Sigmoid colon (tissue), 7 donors: ENCODE data around the gene ESYT2. TPM values are rescaled to one million over a fixed set of nuclear protein-coding genes. Genes with fewer than 3 reads are reported as not detected.

ENCODE experiments used
- DNase-seq: peaks from one replicate; pipeline ENCODE4 v3.0.0-alpha.2; 2019
- H3K27ac ChIP-seq, 4 donors: fragments of 200-600 bp; sonication (generic); one replicate each; pipeline ENCODE4 v1.5.1; 2016 to 2019; ENCODE audit warnings: mild to moderate bottlenecking in 1 of 4
- H3K27me3 ChIP-seq, 3 donors: fragments of 200-600 bp; sonication (generic); one replicate each; pipeline ENCODE4 v1.5.1; 2019; ENCODE audit warnings: mild to moderate bottlenecking in 1 of 3
- H3K36me3 ChIP-seq, 4 donors: fragments of 200-600 bp; sonication (generic); one replicate each; pipeline ENCODE4 v1.5.1; 2016 to 2019
- H3K4me1 ChIP-seq, 4 donors: fragments of 200-600 bp; sonication (generic); one replicate each; pipeline ENCODE4 v1.5.1; 2017 to 2019
- H3K4me3 ChIP-seq, 4 donors: fragments of 200-600 bp; sonication (generic); one replicate each; pipeline ENCODE4 v1.5.1; 2017 to 2019; ENCODE audit warnings: mild to moderate bottlenecking in 2 of 4, moderate library complexity in 1 of 4
- H3K9me3 ChIP-seq, 4 donors: fragments of 200-600 bp in 3 of 4; sonication (generic) in 3 of 4; one replicate each; pipeline versions ENCODE4 v1.5.1 to v1.6.1; 2013 to 2019
- CTCF ChIP-seq, 4 experiments: fragments of 450-650 bp in 3 of 4; fragments of 200-600 bp in 1 of 4; IDR thresholded peaks; one replicate each; pipeline ENCODE4 v1.5.1; 2016 to 2019; ENCODE audit warnings: antibody characterized with exemption in 4 of 4, mild to moderate bottlenecking in 3 of 4, moderate library complexity in 2 of 4
- EP300 ChIP-seq, 4 donors: sonication (generic); formaldehyde crosslinking; IDR thresholded peaks; one replicate each; pipeline ENCODE4 v1.6.1; 2017; ENCODE audit warnings: antibody characterized with exemption in 4 of 4
- POLR2A ChIP-seq, 2 donors: fragments of 450-650 bp; IDR thresholded peaks; one replicate each; pipeline ENCODE4 v1.6.1; 2016; ENCODE audit warnings: antibody characterized with exemption in 2 of 2, mild to moderate bottlenecking in 2 of 2, moderate library complexity in 2 of 2
- POLR2AphosphoS5 ChIP-seq, 4 donors: sonication (generic); formaldehyde crosslinking; IDR thresholded peaks; one replicate each; pipeline ENCODE4 v1.6.1; 2017; ENCODE audit warnings: antibody characterized with exemption in 4 of 4
- WGBS, 2 donors: extraction: QIAGEN DNeasy Blood & Tissue Kit; methylation state at CpG; one replicate each; pipeline ENCODE4 v1.1.7; 2013; 5-methylcytosine and 5-hydroxymethylcytosine counted together
- intact Hi-C: fragments of 100-400 bp; cut with DNase I; formaldehyde crosslinking; loops from one replicate; pipeline ENCODE4 v1.15.1; 2023
- polyA plus RNA-seq, 3 donors: library from polyadenylated mRNA; stranded (reverse); fragments of 200-250 nt; gene quantifications; one replicate each; pipeline ENCODE4 v1.2.3, GENCODE V29; 2013
- total RNA-seq, 4 donors: library from RNA; depleted of rRNA; stranded (reverse); fragments of >200 nt; gene quantifications; one replicate each; pipeline ENCODE4 v1.1.0, GENCODE V29; 2016
- donor health status: healthy with polysubstance abuse.
- donor health status: Bipolar disorder and iron deficiency.
- donor health status: healthy.

The ESYT2 gene
- total and polyA plus RNA-seq, 7 donors, result 6.9 to 127 (median 105) TPM

- Histone ChIP-seq H3K36me3 (no peaks in the 10 kb centered on the region), H3K4me1 (peaks cover 0 to 50% (median 21%) of the 10 kb centered on the region in 4 donors), H3K27me3 (no peaks in the 10 kb centered on the region), H3K9me3 (no peaks in the 10 kb centered on the region), H3K27ac (peak overlapping the region; percentile 83 to 87 (median 86)), H3K4me3 (no peak overlapping the region)
- DNase-seq, result peak; percentile 46
- WGBS, 2 donors, result 93% methylated on average over 11 of the region's 11 CpGs
- no peak for TF ChIP-seq EP300 (IDR thresholded peaks at IDR 0.05)
- no peak for TF ChIP-seq CTCF (IDR thresholded peaks at IDR 0.05)
- no peak for TF ChIP-seq POLR2A (IDR thresholded peaks at IDR 0.05)
- TF ChIP-seq POLR2AphosphoS5 (IDR thresholded peaks at IDR 0.05), result no peak
- intact Hi-C loops, result loop anchor here (2.0 to 5.0 kb wide), 2 partner anchors 33 to 155 kb away; partner anchors contain the start of gene ESYT2
Observed at GRCh38 chr7:158861936-158862704, 32.8 kb upstream of the ESYT2 start.

- intact Hi-C loops, result loop anchor here (5.0 kb wide), 1 partner anchor 154 kb away; no protein-coding TSS in a partner anchor
- H3K4me3 ChIP-seq, result no peak overlapping the region
- H3K9me3 ChIP-seq, result no peaks in the 10 kb centered on the region
- WGBS, 2 donors, result 74 to 76% methylated on average over 15 of the region's 15 CpGs
- DNase-seq, result peak; percentile 52
- peaks cover 0 to 52% (median 24%) of the 10 kb centered on the region in 4 donors for H3K4me1 ChIP-seq
- H3K27me3 ChIP-seq, result no peaks in the 10 kb centered on the region
- TF ChIP-seq EP300 (IDR thresholded peaks at IDR 0.05) (no peak), CTCF (IDR thresholded peaks at IDR 0.05) (no peak), POLR2A (IDR thresholded peaks at IDR 0.05) (no peak), POLR2AphosphoS5 (IDR thresholded peaks at IDR 0.05) (no peak)
- no peaks in the 10 kb centered on the region for H3K36me3 ChIP-seq
- peak overlapping the region in 3 of 4 donors; percentile 83 to 87 (median 84) for H3K27ac ChIP-seq
Observed at GRCh38 chr7:158861004-158861787, 31.9 kb upstream of the ESYT2 start.

GRCh38 chr7:158860394-158860793 is 31.1 kb upstream of the ESYT2 start:
- Histone ChIP-seq H3K4me1 (peaks cover 0 to 45% (median 21%) of the 10 kb centered on the region in 4 donors), H3K9me3 (no peaks in the 10 kb centered on the region), H3K27ac (peak overlapping the region in 3 of 4 donors; percentile 9 to 46 (median 28)), H3K4me3 (no peak overlapping the region), H3K27me3 (no peaks in the 10 kb centered on the region), H3K36me3 (no peaks in the 10 kb centered on the region)
- no peak for TF ChIP-seq POLR2AphosphoS5 (IDR thresholded peaks at IDR 0.05)
- TF ChIP-seq CTCF (IDR thresholded peaks at IDR 0.05), result no peak
- TF ChIP-seq EP300 (IDR thresholded peaks at IDR 0.05), result no peak
- no peak for TF ChIP-seq POLR2A (IDR thresholded peaks at IDR 0.05)
- intact Hi-C loops, result loop anchor here (5.0 kb wide), 1 partner anchor 153 kb away; no protein-coding TSS in a partner anchor
- no peak for DNase-seq
- WGBS, 2 donors, result 94 to 99% methylated on average over 1 of the region's 1 CpG

- no peaks in the 10 kb centered on the region for H3K27me3 ChIP-seq
- WGBS, 2 donors, result 67 to 81% methylated on average over 5 of the region's 5 CpGs
- intact Hi-C loops, result no loop called here
- peak; percentile 40 for DNase-seq
- H3K27ac ChIP-seq, result peak overlapping the region; percentile 88 to 91 (median 88)
- no peaks in the 10 kb centered on the region for H3K36me3 ChIP-seq
- H3K9me3 ChIP-seq, result no peaks in the 10 kb centered on the region
- H3K4me3 ChIP-seq, result no peak overlapping the region
- H3K4me1 ChIP-seq, result peaks cover 0 to 32% (median 12%) of the 10 kb centered on the region in 4 donors
- TF ChIP-seq POLR2A (IDR thresholded peaks at IDR 0.05), result no peak
- TF ChIP-seq EP300 (IDR thresholded peaks at IDR 0.05), result no peak
- TF ChIP-seq POLR2AphosphoS5 (IDR thresholded peaks at IDR 0.05), result no peak
- no peak for TF ChIP-seq CTCF (IDR thresholded peaks at IDR 0.05)
Observed at GRCh38 chr7:158858592-158859503, 29.5 kb upstream of the ESYT2 start.
